ENCODE measurements around the gene PACRGL.

- TF ChIP-seq TCF7 (IDR thresholded peaks at IDR 0.05; ENCODE audit: borderline replicate concordance), result no peak
- TF ChIP-seq KDM1A (IDR thresholded peaks at IDR 0.05), result no peak
- no peak for TF ChIP-seq FOXK2 (conservative IDR thresholded peaks at IDR 0.05 in 1 of 2, IDR thresholded peaks at IDR 0.05 in 1 of 2; ENCODE audit: low read depth in 2 of 2)
- no peak for TF ChIP-seq CBX5 (IDR thresholded peaks at IDR 0.05; ENCODE audit: borderline replicate concordance, low read depth)
- TF ChIP-seq BHLHE40 (IDR thresholded peaks at IDR 0.05; ENCODE audit: low read length), result no peak
- TF ChIP-seq BCOR (IDR thresholded peaks at IDR 0.05), result no peak
- no peak for TF ChIP-seq TCF7L2 (IDR thresholded peaks at IDR 0.05; ENCODE audit: low read depth, low read length)
- no peak for TF ChIP-seq STAT5A (IDR thresholded peaks at IDR 0.05; ENCODE audit: borderline replicate concordance, low read length)
- TF ChIP-seq SFPQ (IDR thresholded peaks at IDR 0.05; ENCODE audit: low read depth, low read length), result no peak
- no peak for TF ChIP-seq RNF219 (CRISPR knock-in tag; IDR thresholded peaks at IDR 0.05)
These were observed 61.1 kb downstream of the PACRGL start for GRCh38 chr4:20761382-20761781.
